ENCODE results near the gene GNAO1. TPM values are rescaled to one million over a fixed set of nuclear protein-coding genes. Genes with fewer than 3 reads are reported as not detected.

Gene GNAO1
- total and polyA plus RNA-seq, 2 of the 13 experiments (the other 11 are each of a cell fraction or from before 2014, with no cell fraction given), result not detected

DNA sequence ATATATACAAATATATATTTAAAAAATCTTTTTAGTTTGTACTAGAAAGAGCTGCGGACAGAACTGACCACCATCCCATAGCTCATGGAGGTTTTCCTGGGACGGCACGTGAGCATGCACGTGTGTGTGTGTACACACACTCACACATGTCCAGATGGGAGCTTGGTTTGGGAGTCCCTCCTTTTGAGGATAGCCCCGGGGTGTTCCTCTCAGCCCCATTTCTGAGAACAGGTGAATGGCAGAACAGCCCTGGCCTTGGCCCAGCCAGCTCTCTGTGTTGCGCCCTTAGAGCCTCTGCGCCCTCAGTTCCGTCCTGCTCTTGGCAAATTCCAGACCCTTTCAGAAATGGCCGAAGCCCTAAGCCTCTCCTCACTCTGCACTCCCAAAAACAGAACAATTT is 163.9 kb downstream of the GNAO1 start:
- Histone ChIP-seq H3K4me1 (ENCODE audit: insufficient read depth, low read length) (peaks cover 21% of the 10 kb centered on the region), H2AFZ (ENCODE audit: low read length) (no peak overlapping the region), H3K27me3 (ENCODE audit: control insufficient read depth in 1 of 2, insufficient read depth in 2 of 2, low read length in 2 of 2) (peaks cover 4 to 15% of the 10 kb centered on the region in 2 experiments), H3K9ac (ENCODE audit: insufficient read depth, low read depth, low read length) (no peak overlapping the region), H3K4me2 (ENCODE audit: low read depth, low read length) (no peak overlapping the region), H4K20me1 (ENCODE audit: insufficient read depth, low read length) (no peaks in the 10 kb centered on the region), H3K27ac (ENCODE audit: extremely low read length, insufficient read depth, low read length) (no peak overlapping the region), H3K79me2 (ENCODE audit: insufficient read depth, low read length) (no peaks in the 10 kb centered on the region), H3K4me3 (replicated peaks in 1 of 3; ENCODE audit: insufficient read depth in 1 of 3, low read depth in 2 of 3, low read length in 3 of 3) (no peak overlapping the region), H3K36me3 (replicated peaks in 1 of 2; ENCODE audit: control insufficient read depth in 1 of 2, insufficient read depth in 2 of 2, low read length in 2 of 2) (no peaks in the 10 kb centered on the region), H3K9me3 (ENCODE audit: low read length) (no peaks in the 10 kb centered on the region)
- DNase-seq (ENCODE audit: low spot score) (no peak), ATAC-seq (no peak), FAIRE-seq (no peak)
- intact Hi-C loops (cut with micrococcal nuclease; ENCODE audit: unreplicated experiment), result loop anchor here (5.0 kb wide), 1 partner anchor 72 kb away; the partner anchor contains the start of gene AMFR
- CTCF ChIA-PET (ENCODE audit: low intra/inter-chr PET ratio, low total read pairs), result interaction anchor here (3.7 kb wide), 1 partner anchor 21 kb away, joined by 58 read pairs; no protein-coding TSS in a partner anchor
- in situ Hi-C loops (cut with HindIII; ENCODE audit: extremely low pct_ligation_motif_present, low pct_unique_long_range_greater_than_20kb), result loop anchor here (10.0 kb wide), 1 partner anchor 60 kb away; no protein-coding TSS in a partner anchor
- BruUV-seq (replicated peaks), result no TSS peak
- POLR2A ChIA-PET, result no interaction called here
- TF ChIP-seq HNRNPLL (IDR thresholded peaks at IDR 0.05; ENCODE audit: low read depth, low read length, poor library complexity, severe bottlenecking) (no peak), ZNF605 (CRISPR knock-in tag; IDR thresholded peaks at IDR 0.05) (no peak), ZNF550 (CRISPR knock-in tag; IDR thresholded peaks at IDR 0.05; ENCODE audit: borderline replicate concordance) (no peak), ZNF383 (CRISPR knock-in tag; IDR thresholded peaks at IDR 0.05; ENCODE audit: borderline replicate concordance) (no peak), BHLHE40 (IDR thresholded peaks at IDR 0.05; ENCODE audit: low read length) (peak; percentile 71)
- TF ChIP-seq, protein P1, sequence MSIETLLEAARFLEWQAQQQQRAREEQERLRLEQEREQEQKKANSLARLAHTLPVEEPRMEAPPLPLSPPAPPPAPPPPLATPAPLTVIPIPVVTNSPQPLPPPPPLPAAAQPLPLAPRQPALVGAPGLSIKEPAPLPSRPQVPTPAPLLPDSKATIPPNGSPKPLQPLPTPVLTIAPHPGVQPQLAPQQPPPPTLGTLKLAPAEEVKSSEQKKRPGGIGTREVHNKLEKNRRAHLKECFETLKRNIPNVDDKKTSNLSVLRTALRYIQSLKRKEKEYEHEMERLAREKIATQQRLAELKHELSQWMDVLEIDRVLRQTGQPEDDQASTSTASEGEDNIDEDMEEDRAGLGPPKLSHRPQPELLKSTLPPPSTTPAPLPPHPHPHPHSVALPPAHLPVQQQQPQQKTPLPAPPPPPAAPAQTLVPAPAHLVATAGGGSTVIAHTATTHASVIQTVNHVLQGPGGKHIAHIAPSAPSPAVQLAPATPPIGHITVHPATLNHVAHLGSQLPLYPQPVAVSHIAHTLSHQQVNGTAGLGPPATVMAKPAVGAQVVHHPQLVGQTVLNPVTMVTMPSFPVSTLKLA (IDR thresholded peaks at IDR 0.05), result peak; percentile 4; the same call in 1 of the 2 replicates
- TF ChIP-seq, protein P2, sequence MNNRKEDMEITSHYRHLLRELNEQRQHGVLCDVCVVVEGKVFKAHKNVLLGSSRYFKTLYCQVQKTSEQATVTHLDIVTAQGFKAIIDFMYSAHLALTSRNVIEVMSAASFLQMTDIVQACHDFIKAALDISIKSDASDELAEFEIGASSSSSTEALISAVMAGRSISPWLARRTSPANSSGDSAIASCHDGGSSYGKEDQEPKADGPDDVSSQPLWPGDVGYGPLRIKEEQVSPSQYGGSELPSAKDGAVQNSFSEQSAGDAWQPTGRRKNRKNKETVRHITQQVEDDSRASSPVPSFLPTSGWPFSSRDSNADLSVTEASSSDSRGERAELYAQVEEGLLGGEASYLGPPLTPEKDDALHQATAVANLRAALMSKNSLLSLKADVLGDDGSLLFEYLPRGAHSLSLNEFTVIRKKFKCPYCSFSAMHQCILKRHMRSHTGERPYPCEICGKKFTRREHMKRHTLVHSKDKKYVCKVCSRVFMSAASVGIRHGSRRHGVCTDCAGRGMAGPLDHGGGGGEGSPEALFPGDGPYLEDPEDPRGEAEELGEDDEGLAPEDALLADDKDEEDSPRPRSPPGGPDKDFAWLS (CRISPR knock-in tag; IDR thresholded peaks at IDR 0.05; ENCODE audit: borderline replicate concordance), result no peak
- 51% methylated on average over 9 of the region's 9 CpGs for WGBS (ENCODE audit: low lambda C conversion rate)

Data from HepG2 (cell line).